ENCODE results near the gene SZT2.
A peak's percentile ranks its signal among the peaks of the same experiment; 100 is the strongest.

The SZT2 gene

GRCh38 chr1:43389326-43390313 is at the start of gene SZT2, which contains the start of gene MED8:
TSS of gene SZT2 (plus strand) at chr1:43389899. CDS start at chr1:43389969, 70 bp downstream.
TSS of gene MED8 (minus strand) at chr1:43389800. CDS start at chr1:43389764, 36 bp downstream.
- peak; percentile 63 for DNase-seq (ENCODE audit: low read depth, low spot score)

- no peak for DNase-seq (ENCODE audit: low read depth, low spot score)
These were observed 49.1 kb upstream of the SZT2 start for GRCh38 chr1:43340559-43340958.

- no peak for DNase-seq (ENCODE audit: low read depth, low spot score)
These were observed 45.3 kb upstream of the SZT2 start for GRCh38 chr1:43344267-43344850.

- no peak for DNase-seq (ENCODE audit: low read depth, low spot score)
These were observed 44.6 kb upstream of the SZT2 start for GRCh38 chr1:43345120-43345519.

- no peak for DNase-seq (ENCODE audit: low read depth, low spot score)
These were observed 43.1 kb upstream of the SZT2 start for GRCh38 chr1:43346636-43347035.

GRCh38 chr1:43348343-43348808 is 41.3 kb upstream of the SZT2 start:
- DNase-seq (ENCODE audit: low read depth, low spot score): no peak

- no peak for DNase-seq (ENCODE audit: low read depth, low spot score)
These were observed 40.7 kb upstream of the SZT2 start for GRCh38 chr1:43348809-43349593.

GRCh38 chr1:43349594-43350306 is 39.9 kb upstream of the SZT2 start:
- no peak for DNase-seq (ENCODE audit: low read depth, low spot score)

- no peak for DNase-seq (ENCODE audit: low read depth, low spot score)
These were observed 38.7 kb upstream of the SZT2 start for GRCh38 chr1:43350976-43351375.

GRCh38 chr1:43351421-43352350 is 38.0 kb upstream of the SZT2 start:
- DNase-seq (ENCODE audit: low read depth, low spot score): no peak

- DNase-seq (ENCODE audit: low read depth, low spot score): no peak
These were observed 37.4 kb upstream of the SZT2 start for GRCh38 chr1:43352351-43352705.

- DNase-seq (ENCODE audit: low read depth, low spot score): no peak
These were observed 36.8 kb upstream of the SZT2 start for GRCh38 chr1:43352881-43353280.

GRCh38 chr1:43354471-43354870 is 35.2 kb upstream of the SZT2 start:
- DNase-seq (ENCODE audit: low read depth, low spot score): no peak

- no peak for DNase-seq (ENCODE audit: low read depth, low spot score)
These were observed 34.8 kb upstream of the SZT2 start for GRCh38 chr1:43354936-43355335.

GRCh38 chr1:43357251-43357650 is 32.4 kb upstream of the SZT2 start:
- DNase-seq (ENCODE audit: low read depth, low spot score): no peak

- no peak for DNase-seq (ENCODE audit: low read depth, low spot score)
These were observed 31.5 kb upstream of the SZT2 start for GRCh38 chr1:43358121-43358745.

- peak; percentile 91 for DNase-seq (ENCODE audit: low read depth, low spot score)
These were observed 30.7 kb upstream of the SZT2 start, which contains the start of gene CDC20 for GRCh38 chr1:43358746-43359693. TSS of gene CDC20 (plus strand) at chr1:43358981. CDS start at chr1:43359216, 235 bp downstream.

GRCh38 chr1:43359696-43360095 is 30.0 kb upstream of the SZT2 start:
- DNase-seq (ENCODE audit: low read depth, low spot score): no peak
